ENCODE results near the gene MAPK11. TPM values are rescaled to one million over a fixed set of nuclear protein-coding genes. Genes with fewer than 3 reads are reported as not detected.

Gene MAPK11
- total RNA-seq, 1 experiment from 2014 or later, result 19.3 TPM

- no TSS peak for BruUV-seq (replicated peaks)
- intact Hi-C loops (cut with micrococcal nuclease), result no loop called here
- H4K20me1 ChIP-seq (ENCODE audit: insufficient read depth), result no peaks in the 10 kb centered on the region
- no peak for TF ChIP-seq JUND (IDR thresholded peaks at IDR 0.05)
- TF ChIP-seq SRF (IDR thresholded peaks at IDR 0.05; ENCODE audit: low read depth), result no peak
- no peak for TF ChIP-seq POLR2A (IDR thresholded peaks at IDR 0.05; ENCODE audit: borderline replicate concordance, extremely low read depth, insufficient read depth, insufficient read length)
- TF ChIP-seq EZH2 (IDR thresholded peaks at IDR 0.05), result no peak
- TF ChIP-seq, protein P1, sequence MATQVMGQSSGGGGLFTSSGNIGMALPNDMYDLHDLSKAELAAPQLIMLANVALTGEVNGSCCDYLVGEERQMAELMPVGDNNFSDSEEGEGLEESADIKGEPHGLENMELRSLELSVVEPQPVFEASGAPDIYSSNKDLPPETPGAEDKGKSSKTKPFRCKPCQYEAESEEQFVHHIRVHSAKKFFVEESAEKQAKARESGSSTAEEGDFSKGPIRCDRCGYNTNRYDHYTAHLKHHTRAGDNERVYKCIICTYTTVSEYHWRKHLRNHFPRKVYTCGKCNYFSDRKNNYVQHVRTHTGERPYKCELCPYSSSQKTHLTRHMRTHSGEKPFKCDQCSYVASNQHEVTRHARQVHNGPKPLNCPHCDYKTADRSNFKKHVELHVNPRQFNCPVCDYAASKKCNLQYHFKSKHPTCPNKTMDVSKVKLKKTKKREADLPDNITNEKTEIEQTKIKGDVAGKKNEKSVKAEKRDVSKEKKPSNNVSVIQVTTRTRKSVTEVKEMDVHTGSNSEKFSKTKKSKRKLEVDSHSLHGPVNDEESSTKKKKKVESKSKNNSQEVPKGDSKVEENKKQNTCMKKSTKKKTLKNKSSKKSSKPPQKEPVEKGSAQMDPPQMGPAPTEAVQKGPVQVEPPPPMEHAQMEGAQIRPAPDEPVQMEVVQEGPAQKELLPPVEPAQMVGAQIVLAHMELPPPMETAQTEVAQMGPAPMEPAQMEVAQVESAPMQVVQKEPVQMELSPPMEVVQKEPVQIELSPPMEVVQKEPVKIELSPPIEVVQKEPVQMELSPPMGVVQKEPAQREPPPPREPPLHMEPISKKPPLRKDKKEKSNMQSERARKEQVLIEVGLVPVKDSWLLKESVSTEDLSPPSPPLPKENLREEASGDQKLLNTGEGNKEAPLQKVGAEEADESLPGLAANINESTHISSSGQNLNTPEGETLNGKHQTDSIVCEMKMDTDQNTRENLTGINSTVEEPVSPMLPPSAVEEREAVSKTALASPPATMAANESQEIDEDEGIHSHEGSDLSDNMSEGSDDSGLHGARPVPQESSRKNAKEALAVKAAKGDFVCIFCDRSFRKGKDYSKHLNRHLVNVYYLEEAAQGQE (IDR thresholded peaks at IDR 0.05; ENCODE audit: low read depth), result no peak
- TF ChIP-seq, protein P2, sequence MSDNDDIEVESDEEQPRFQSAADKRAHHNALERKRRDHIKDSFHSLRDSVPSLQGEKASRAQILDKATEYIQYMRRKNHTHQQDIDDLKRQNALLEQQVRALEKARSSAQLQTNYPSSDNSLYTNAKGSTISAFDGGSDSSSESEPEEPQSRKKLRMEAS (IDR thresholded peaks at IDR 0.05), result no peak
- no peak for TF ChIP-seq ZFX (IDR thresholded peaks at IDR 0.05)
- no peak for TF ChIP-seq CBX3 (IDR thresholded peaks at IDR 0.05; ENCODE audit: low read depth)
- no peak overlapping the region; the same call in 1 of the 2 replicates for H3K27ac ChIP-seq (ENCODE audit: low read depth, low read length)
- peak overlapping the region; percentile 33; the same call in 1 of the 2 replicates for H3K4me2 ChIP-seq (ENCODE audit: low read length)
- DNase-seq (ENCODE audit: low read depth, low spot score) (no peak), ATAC-seq (no peak)
- no peak overlapping the region for H2AFZ ChIP-seq (ENCODE audit: low read depth, low read length, poor library complexity, severe bottlenecking)
- H3K4me1 ChIP-seq (ENCODE audit: control insufficient read depth in 1 of 2, insufficient read depth in 2 of 2, low read length in 2 of 2), result peaks cover 0 to 21% of the 10 kb centered on the region in 2 experiments; a peak in 3 of 4 replicates
- no peak overlapping the region for H3K9ac ChIP-seq (ENCODE audit: low read length)
- no peaks in the 10 kb centered on the region for H3K36me3 ChIP-seq (ENCODE audit: control insufficient read depth in 1 of 2, insufficient read depth in 2 of 2, low read length in 2 of 2)
- H3K27me3 ChIP-seq (ENCODE audit: insufficient read depth, low read length), result no peaks in the 10 kb centered on the region
- CTCF ChIA-PET, result no interaction called here
- POLR2A ChIA-PET, result no interaction called here
- H3K9me2 ChIP-seq (ENCODE audit: insufficient read depth), result no peaks in the 10 kb centered on the region
- no peak overlapping the region for H3K4me3 ChIP-seq (replicated peaks in 1 of 2; ENCODE audit: low read depth in 1 of 2, low read length in 2 of 2)
- no peaks in the 10 kb centered on the region for H3K79me2 ChIP-seq (ENCODE audit: insufficient read depth, low read length)
- RAD21 ChIA-PET (ENCODE audit: low non-redundant PET in 1 of 2, low total read pairs in 2 of 2, uncharacterized antibody in 2 of 2, unreplicated experiment in 2 of 2), result no interaction called here
- H3K9me3 ChIP-seq (ENCODE audit: control insufficient read depth in 1 of 2, insufficient read depth in 1 of 2, low read depth in 1 of 2, low read length in 2 of 2), result no peaks in the 10 kb centered on the region
These were observed 43.4 kb upstream of the MAPK11 start for GRCh38 chr22:50313600-50313999.

GRCh38 chr22:50313021-50313420 is 42.8 kb upstream of the MAPK11 start:
- Histone ChIP-seq H3K4me1 (ENCODE audit: control insufficient read depth in 1 of 2, insufficient read depth in 2 of 2, low read length in 2 of 2) (peaks cover 4 to 27% of the 10 kb centered on the region in 2 experiments; a peak in 3 of 4 replicates), H4K20me1 (ENCODE audit: insufficient read depth) (no peaks in the 10 kb centered on the region), H3K9ac (ENCODE audit: low read length) (no peak overlapping the region), H3K4me2 (ENCODE audit: low read length) (no peak overlapping the region), H2AFZ (ENCODE audit: low read depth, low read length, poor library complexity, severe bottlenecking) (no peak overlapping the region), H3K36me3 (ENCODE audit: control insufficient read depth in 1 of 2, insufficient read depth in 2 of 2, low read length in 2 of 2) (no peaks in the 10 kb centered on the region), H3K4me3 (replicated peaks in 1 of 2; ENCODE audit: low read depth in 1 of 2, low read length in 2 of 2) (no peak overlapping the region), H3K79me2 (ENCODE audit: insufficient read depth, low read length) (no peaks in the 10 kb centered on the region), H3K27me3 (ENCODE audit: insufficient read depth, low read length) (no peaks in the 10 kb centered on the region), H3K9me2 (ENCODE audit: insufficient read depth) (no peaks in the 10 kb centered on the region), H3K9me3 (ENCODE audit: control insufficient read depth in 1 of 2, insufficient read depth in 1 of 2, low read depth in 1 of 2, low read length in 2 of 2) (no peaks in the 10 kb centered on the region), H3K27ac (ENCODE audit: low read depth, low read length) (no peak overlapping the region)
- BruUV-seq (replicated peaks), result no TSS peak
- ChIA-PET POLR2A (no interaction called here), RAD21 (ENCODE audit: low non-redundant PET in 1 of 2, low total read pairs in 2 of 2, uncharacterized antibody in 2 of 2, unreplicated experiment in 2 of 2) (no interaction called here), CTCF (no interaction called here)
- intact Hi-C loops (cut with micrococcal nuclease), result no loop called here
- ATAC-seq, result no peak
- DNase-seq (ENCODE audit: low read depth, low spot score), result no peak
- no peak for TF ChIP-seq EZH2phosphoT487 (IDR thresholded peaks at IDR 0.05; ENCODE audit: borderline replicate concordance)
- no peak for TF ChIP-seq ZNF274 (IDR thresholded peaks at IDR 0.05; ENCODE audit: low read depth, low read length)
- no peak for TF ChIP-seq EZH2 (IDR thresholded peaks at IDR 0.05)
- no peak for TF ChIP-seq TCF7L2 (IDR thresholded peaks at IDR 0.05; ENCODE audit: borderline replicate concordance, extremely low read depth, insufficient read depth, insufficient read length)
- TF ChIP-seq JUND (IDR thresholded peaks at IDR 0.05), result no peak
- TF ChIP-seq CEBPB (IDR thresholded peaks at IDR 0.05; ENCODE audit: low read depth), result no peak
- TF ChIP-seq FOSL1 (IDR thresholded peaks at IDR 0.05; ENCODE audit: low read depth), result no peak
- TF ChIP-seq SIN3A (IDR thresholded peaks at IDR 0.05; ENCODE audit: low read depth), result no peak
- TF ChIP-seq, protein P1 (IDR thresholded peaks at IDR 0.05; ENCODE audit: low read depth), result no peak
